ENCODE measurements around the gene NDUFA12. TPM values are rescaled to one million over a fixed set of nuclear protein-coding genes. Genes with fewer than 3 reads are reported as not detected.

The NDUFA12 gene
- total RNA-seq, 1 donor from 2014 or later: 79.3 TPM

DNA sequence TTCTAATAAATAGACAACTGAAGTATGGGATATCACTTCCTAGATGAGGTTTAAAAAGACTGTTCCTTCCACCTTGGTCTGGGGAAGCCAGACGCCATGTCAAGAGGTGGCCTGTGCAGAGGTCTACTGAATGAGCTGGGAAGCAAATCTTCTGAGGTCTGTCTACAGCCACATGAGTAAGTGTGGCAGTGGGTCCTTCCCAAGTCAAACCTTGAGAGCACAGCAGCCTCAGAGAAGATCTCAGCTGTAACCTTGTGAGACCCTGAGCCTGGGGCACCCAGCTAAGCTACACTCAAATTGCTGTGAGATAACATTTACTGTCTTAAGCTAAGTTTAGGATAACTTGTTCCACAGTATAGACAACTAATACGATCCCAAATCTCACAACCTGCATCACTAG lies 20.2 kb downstream of the NDUFA12 start:
- Histone ChIP-seq H3K4me3 (no peak overlapping the region), H3K27ac (no peak overlapping the region), H3K9me3 (no peaks in the 10 kb centered on the region), H3K27me3 (no peaks in the 10 kb centered on the region), H3K36me3 (no peaks in the 10 kb centered on the region), H3K4me1 (no peaks in the 10 kb centered on the region)
- no peak for DNase-seq (ENCODE audit: extremely low spot score in 2 of 2)
- intact Hi-C loops (cut with DNase I): no loop called here
- no peak for TF ChIP-seq POLR2A (IDR thresholded peaks at IDR 0.05)
- TF ChIP-seq, protein P1, sequence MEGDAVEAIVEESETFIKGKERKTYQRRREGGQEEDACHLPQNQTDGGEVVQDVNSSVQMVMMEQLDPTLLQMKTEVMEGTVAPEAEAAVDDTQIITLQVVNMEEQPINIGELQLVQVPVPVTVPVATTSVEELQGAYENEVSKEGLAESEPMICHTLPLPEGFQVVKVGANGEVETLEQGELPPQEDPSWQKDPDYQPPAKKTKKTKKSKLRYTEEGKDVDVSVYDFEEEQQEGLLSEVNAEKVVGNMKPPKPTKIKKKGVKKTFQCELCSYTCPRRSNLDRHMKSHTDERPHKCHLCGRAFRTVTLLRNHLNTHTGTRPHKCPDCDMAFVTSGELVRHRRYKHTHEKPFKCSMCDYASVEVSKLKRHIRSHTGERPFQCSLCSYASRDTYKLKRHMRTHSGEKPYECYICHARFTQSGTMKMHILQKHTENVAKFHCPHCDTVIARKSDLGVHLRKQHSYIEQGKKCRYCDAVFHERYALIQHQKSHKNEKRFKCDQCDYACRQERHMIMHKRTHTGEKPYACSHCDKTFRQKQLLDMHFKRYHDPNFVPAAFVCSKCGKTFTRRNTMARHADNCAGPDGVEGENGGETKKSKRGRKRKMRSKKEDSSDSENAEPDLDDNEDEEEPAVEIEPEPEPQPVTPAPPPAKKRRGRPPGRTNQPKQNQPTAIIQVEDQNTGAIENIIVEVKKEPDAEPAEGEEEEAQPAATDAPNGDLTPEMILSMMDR (IDR thresholded peaks at IDR 0.05): no peak
- TF ChIP-seq POLR2AphosphoS5 (IDR thresholded peaks at IDR 0.05; ENCODE audit: insufficient read depth in 1 of 2, low read depth in 1 of 2): no peak

DNA sequence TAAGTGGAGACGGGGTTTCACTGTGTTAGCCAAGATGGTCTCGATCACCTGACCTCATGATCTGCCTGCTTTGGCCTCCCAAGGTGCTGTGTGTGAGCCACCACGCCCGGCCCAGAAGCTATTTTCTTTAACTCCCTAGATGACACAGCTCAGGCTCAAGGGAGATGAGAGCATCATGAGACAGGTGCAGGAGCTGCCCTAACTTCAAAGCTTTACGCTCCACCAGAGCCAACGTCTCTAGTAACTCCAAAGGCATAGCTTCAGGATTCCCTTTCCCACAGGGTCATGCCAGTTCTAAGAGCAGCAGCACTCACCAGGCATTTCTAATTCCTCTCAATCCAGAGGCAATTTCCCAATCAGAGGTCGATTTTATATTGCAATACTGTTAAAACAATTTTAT lies 21.0 kb downstream of the NDUFA12 start:
- TF ChIP-seq POLR2A (IDR thresholded peaks at IDR 0.05) (no peak), POLR2AphosphoS5 (IDR thresholded peaks at IDR 0.05; ENCODE audit: insufficient read depth in 1 of 2, low read depth in 1 of 2) (no peak)
- TF ChIP-seq, protein P1 (IDR thresholded peaks at IDR 0.05): no peak
- Histone ChIP-seq H3K27ac (no peak overlapping the region), H3K27me3 (no peaks in the 10 kb centered on the region), H3K9me3 (no peaks in the 10 kb centered on the region), H3K4me1 (no peaks in the 10 kb centered on the region), H3K36me3 (no peaks in the 10 kb centered on the region), H3K4me3 (no peak overlapping the region)
- no peak for DNase-seq (ENCODE audit: extremely low spot score in 2 of 2)
- intact Hi-C loops (cut with DNase I): no loop called here

GRCh38 chr12:94980577-94980976 lies 22.9 kb downstream of the NDUFA12 start:
- no peaks in the 10 kb centered on the region for H3K27me3 ChIP-seq
- intact Hi-C loops (cut with DNase I): no loop called here
- no peak overlapping the region for H3K27ac ChIP-seq
- no peak overlapping the region for H3K4me3 ChIP-seq
- no peak for TF ChIP-seq POLR2A (IDR thresholded peaks at IDR 0.05)
- TF ChIP-seq POLR2AphosphoS5 (IDR thresholded peaks at IDR 0.05; ENCODE audit: insufficient read depth in 1 of 2, low read depth in 1 of 2): no peak
- TF ChIP-seq, protein P1 (IDR thresholded peaks at IDR 0.05): no peak
- no peaks in the 10 kb centered on the region for H3K36me3 ChIP-seq
- no peaks in the 10 kb centered on the region for H3K9me3 ChIP-seq
- no peaks in the 10 kb centered on the region for H3K4me1 ChIP-seq
- no peak for DNase-seq (ENCODE audit: extremely low spot score in 2 of 2)

GRCh38 chr12:94979941-94980340 lies 23.6 kb downstream of the NDUFA12 start:
- Histone ChIP-seq H3K27ac (no peak overlapping the region), H3K9me3 (no peaks in the 10 kb centered on the region), H3K27me3 (no peaks in the 10 kb centered on the region), H3K36me3 (no peaks in the 10 kb centered on the region), H3K4me1 (no peaks in the 10 kb centered on the region), H3K4me3 (no peak overlapping the region)
- TF ChIP-seq POLR2A (IDR thresholded peaks at IDR 0.05): no peak
- TF ChIP-seq, protein P1 (IDR thresholded peaks at IDR 0.05): no peak
- TF ChIP-seq POLR2AphosphoS5 (IDR thresholded peaks at IDR 0.05; ENCODE audit: insufficient read depth in 1 of 2, low read depth in 1 of 2): no peak
- intact Hi-C loops (cut with DNase I): no loop called here
- no peak for DNase-seq (ENCODE audit: extremely low spot score in 2 of 2)

GRCh38 chr12:94977766-94978468 lies 25.6 kb downstream of the NDUFA12 start:
- intact Hi-C loops (cut with DNase I): no loop called here

More at GRCh38 chr12:94977766-94978468, 25.6 kb downstream of the NDUFA12 start:
- Histone ChIP-seq H3K27ac (no peak overlapping the region), H3K36me3 (no peaks in the 10 kb centered on the region), H3K9me3 (no peaks in the 10 kb centered on the region), H3K27me3 (no peaks in the 10 kb centered on the region), H3K4me1 (no peaks in the 10 kb centered on the region), H3K4me3 (no peak overlapping the region)
- no peak for DNase-seq (ENCODE audit: extremely low spot score in 2 of 2)
- no peak for TF ChIP-seq POLR2AphosphoS5 (IDR thresholded peaks at IDR 0.05; ENCODE audit: insufficient read depth in 1 of 2, low read depth in 1 of 2)
- no peak for TF ChIP-seq POLR2A (IDR thresholded peaks at IDR 0.05)
- TF ChIP-seq, protein P1 (IDR thresholded peaks at IDR 0.05): no peak

All from vagina (tissue), 2 donors.